Endothelial cell of umbilical vein (primary cell): ENCODE results near the gene AFF4. TPM values are rescaled to one million over a fixed set of nuclear protein-coding genes. Genes with fewer than 3 reads are reported as not detected.

Experiments
- BruUV-seq: library from RNA; stranded (reverse); fragments of 400-500 nt; replicated peaks from 2 replicates; lab custom pipeline; 2021; lab: Mats Ljungman, UMichigan
- CTCF ChIA-PET: fragments of 300-600, 350-600 bp; sonication (Branson Sonifier 250); formaldehyde crosslinking; loops from one replicate; lab custom pipeline; 2021; ENCODE audit warnings: antibody characterized with exemption, inconsistent platforms; lab: Charles Lee
- POLR2A ChIA-PET: fragments of 300-600, 350-600 bp; sonication (Branson Sonifier 250); formaldehyde crosslinking; loops from one replicate; lab custom pipeline; 2021; ENCODE audit warnings: antibody characterized with exemption, inconsistent platforms; lab: Charles Lee
- DNase-seq: peaks from one replicate; pipeline ENCODE4 v3.0.0-alpha.2; 2011; ENCODE audit warnings: low read depth, low spot score
- FAIRE-seq: peaks from 2 replicates; lab custom pipeline; 2011; peaks lifted over from hg19 to GRCh38; lab: Jason Lieb, UNC
- H2AFZ ChIP-seq: 2 replicates; pipeline ENCODE4 v1.6.0; 2012; ENCODE audit warnings: low read depth, low read length, control low read depth, inconsistent platforms
- H3K27ac ChIP-seq: 2 replicates; pipeline ENCODE4 v1.5.1; 2011; ENCODE audit warnings: low read depth, mild to moderate bottlenecking, control low read depth, low read length, moderate library complexity; ENCODE audit not compliant: insufficient read depth
- H3K27me3 ChIP-seq, 2 experiments: 2 replicates each; pipeline versions ENCODE4 v1.6.0 to v1.6.1; 2011; ENCODE audit warnings: low read length in 2 of 2, mixed read lengths in 1 of 2; ENCODE audit not compliant: control insufficient read depth in 2 of 2, insufficient read depth in 2 of 2
- H3K36me3 ChIP-seq, 2 experiments: 2 replicates in 1 of 2; 3 replicates in 1 of 2; pipeline ENCODE4 v1.5.1; 2011; ENCODE audit warnings: low read length in 2 of 2, mild to moderate bottlenecking in 1 of 2, moderate library complexity in 1 of 2; ENCODE audit not compliant: control insufficient read depth in 2 of 2, insufficient read depth in 2 of 2; ENCODE audit errors: extremely low read depth in 1 of 2
- H3K4me1 ChIP-seq: 3 replicates; pipeline ENCODE4 v1.5.1; 2011; ENCODE audit warnings: mild to moderate bottlenecking, low read length; ENCODE audit not compliant: control insufficient read depth, insufficient read depth; ENCODE audit errors: extremely low read depth
- H3K4me2 ChIP-seq: 2 replicates; pipeline ENCODE4 v1.6.1; 2011; ENCODE audit warnings: low read length, control low read depth, mixed read lengths; ENCODE audit not compliant: insufficient read depth
- H3K4me3 ChIP-seq, 3 experiments: fragments of 200-600 bp in 1 of 3; sonication (generic), shearing (Covaris generic) in 1 of 3; replicated peaks in 1 of 3; 2 replicates each; pipeline ENCODE4 v1.5.1; 2011 to 2016; ENCODE audit warnings: control low read depth in 3 of 3, low read length in 3 of 3, mild to moderate bottlenecking in 2 of 3, inconsistent platforms in 1 of 3, low read depth in 1 of 3, moderate library complexity in 1 of 3; ENCODE audit not compliant: insufficient read depth in 1 of 3
- H3K79me2 ChIP-seq: 2 replicates; pipeline ENCODE4 v1.6.0; 2012; ENCODE audit warnings: low read length, inconsistent platforms; ENCODE audit not compliant: control insufficient read depth, insufficient read depth
- H3K9ac ChIP-seq: replicated peaks from 2 replicates; pipeline ENCODE3; 2011; ENCODE audit warnings: low read length, control low read depth; ENCODE audit not compliant: insufficient read depth; ENCODE audit errors: extremely low read depth
- H3K9me1 ChIP-seq: replicated peaks from 3 replicates; pipeline ENCODE4 v1.6.0; 2011; ENCODE audit warnings: mild to moderate bottlenecking, low read length; ENCODE audit not compliant: control insufficient read depth, insufficient read depth; ENCODE audit errors: extremely low read depth
- H3K9me3 ChIP-seq: replicated peaks from 2 replicates; pipeline ENCODE4 v1.5.1; 2012; ENCODE audit warnings: low read length, inconsistent platforms; ENCODE audit not compliant: control insufficient read depth, insufficient read depth
- H4K20me1 ChIP-seq: replicated peaks from 2 replicates; pipeline ENCODE3; 2011; ENCODE audit warnings: mild to moderate bottlenecking, low read length; ENCODE audit not compliant: control insufficient read depth, insufficient read depth; ENCODE audit errors: extremely low read depth
- CTCF ChIP-seq, 2 donors: IDR thresholded peaks; 1 replicate in 1 of 2; 2 replicates in 1 of 2; pipeline ENCODE4 v1.5.1; 2011; ENCODE audit warnings: low read length in 2 of 2, mild to moderate bottlenecking in 2 of 2, moderate library complexity in 2 of 2, control low read depth in 1 of 2, inconsistent platforms in 1 of 2, low read depth in 1 of 2; ENCODE audit not compliant: insufficient read depth in 1 of 2; ENCODE audit errors: extremely low read depth in 1 of 2
- EZH2 ChIP-seq: IDR thresholded peaks from 2 replicates; pipeline ENCODE4 v1.6.1; 2012; ENCODE audit warnings: borderline replicate concordance, low read depth, mild to moderate bottlenecking, moderate library complexity, low read length, inconsistent platforms; ENCODE audit not compliant: severe bottlenecking
- FOS ChIP-seq: IDR thresholded peaks from 2 replicates; pipeline ENCODE4 v1.6.1; 2011; ENCODE audit warnings: mild to moderate bottlenecking, low read length, moderate library complexity, borderline replicate concordance; ENCODE audit not compliant: insufficient read depth
- GATA2 ChIP-seq: IDR thresholded peaks from 2 replicates; pipeline ENCODE4 v1.7.0; 2011; ENCODE audit warnings: low read depth, mild to moderate bottlenecking, moderate library complexity, mixed read lengths, low read length; ENCODE audit not compliant: insufficient read length, insufficient read depth
- JUN ChIP-seq: IDR thresholded peaks from 2 replicates; pipeline ENCODE4 v1.6.1; 2011; ENCODE audit warnings: borderline replicate concordance, low read depth; ENCODE audit not compliant: insufficient read length, insufficient read depth
- POLR2AphosphoS5 ChIP-seq: IDR thresholded peaks from 2 replicates; pipeline ENCODE4 v1.6.1; 2012; ENCODE audit warnings: low read depth, mild to moderate bottlenecking, control low read depth, low read length, moderate library complexity; ENCODE audit not compliant: insufficient read depth
- dilution Hi-C: fragments of 300-500 bp; cut with MboI; formaldehyde crosslinking; loops from one replicate; pipeline ENCODE4 v1.15.0; 2019; ENCODE audit warnings: low sequenced_read_pairs; ENCODE audit not compliant: extremely low pct_ligation_motif_present
- intact Hi-C: fragments of 100-400 bp; cut with micrococcal nuclease; formaldehyde crosslinking; loops from one replicate; pipeline ENCODE4 v1.10.0; 2022
- polyA plus RNA-seq, 4 experiments: library from polyadenylated mRNA; depleted of rRNA in 3 of 4; stranded (reverse) in 3 of 4; unstranded in 1 of 4; fragments of >200 nt; gene quantifications; 2 replicates each; pipeline versions ENCODE4 v1.2.1 to v1.2.3, GENCODE V29; 2011 to 2012; ENCODE audit warnings: missing spikeins in 1 of 4
- total RNA-seq: library from RNA; stranded (reverse); gene quantifications from 2 replicates; pipeline ENCODE4 v1.2.3, GENCODE V29; 2021

The AFF4 gene
- total and polyA plus RNA-seq, 2 donors (not counting 3 experiments of a cell fraction or from before 2014, with no cell fraction given): 27.0 to 88.3 TPM

DNA sequence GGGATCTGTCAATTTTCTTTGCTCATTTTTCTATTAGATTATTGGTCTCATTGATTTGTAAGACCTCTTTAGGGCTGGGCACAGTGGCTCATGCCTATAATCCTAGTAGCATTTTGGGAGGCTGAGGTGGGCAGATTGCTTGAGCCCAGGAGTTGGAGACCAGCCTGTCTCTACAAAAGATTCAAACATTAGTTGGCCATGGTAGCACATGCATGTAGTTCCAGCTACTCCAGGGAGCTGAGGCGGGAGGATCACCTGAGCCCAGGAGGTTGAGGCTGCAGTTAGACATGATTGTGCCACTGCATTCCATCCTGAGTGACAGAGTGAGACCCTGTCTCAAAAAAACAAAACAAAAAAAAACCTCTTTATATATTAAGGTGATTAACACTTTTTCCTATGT, 126.6 kb downstream of the AFF4 start:
- no TSS peak for BruUV-seq
- no peaks in the 10 kb centered on the region for H3K79me2 ChIP-seq
- no peak overlapping the region for H3K9ac ChIP-seq
- peaks cover 22% of the 10 kb centered on the region for H3K4me1 ChIP-seq
- ChIA-PET POLR2A (no interaction called here), CTCF (no interaction called here)
- H3K9me1 ChIP-seq: no peaks in the 10 kb centered on the region
- H3K4me3 ChIP-seq: no peak overlapping the region
- H3K36me3 ChIP-seq: no peaks in the 10 kb centered on the region
- no peak for DNase-seq
- H3K27ac ChIP-seq: no peak overlapping the region
- H3K9me3 ChIP-seq: no peaks in the 10 kb centered on the region
- no peaks in the 10 kb centered on the region for H3K27me3 ChIP-seq
- TF ChIP-seq POLR2AphosphoS5 (no peak), EZH2 (no peak), JUN (no peak), GATA2 (no peak), CTCF (IDR thresholded peaks at IDR 0.05; ENCODE audit: extremely low read depth in 1 of 2, insufficient read depth in 1 of 2, low read depth in 1 of 2, low read length in 2 of 2) (no peak), FOS (no peak)
- intact Hi-C loops: no loop called here
- H2AFZ ChIP-seq: no peak overlapping the region
- H3K4me2 ChIP-seq: no peak overlapping the region
- dilution Hi-C loops: no loop called here
- no peak for FAIRE-seq
- H4K20me1 ChIP-seq: no peaks in the 10 kb centered on the region
